Measurements from ENCODE around the gene LRRC31. TPM values are rescaled to one million over a fixed set of nuclear protein-coding genes. Genes with fewer than 3 reads are reported as not detected.

Gene LRRC31
- total and polyA plus RNA-seq, 2 of the 8 experiments (the other 6 are each of a cell fraction or from before 2014, with no cell fraction given), result not detected

DNA sequence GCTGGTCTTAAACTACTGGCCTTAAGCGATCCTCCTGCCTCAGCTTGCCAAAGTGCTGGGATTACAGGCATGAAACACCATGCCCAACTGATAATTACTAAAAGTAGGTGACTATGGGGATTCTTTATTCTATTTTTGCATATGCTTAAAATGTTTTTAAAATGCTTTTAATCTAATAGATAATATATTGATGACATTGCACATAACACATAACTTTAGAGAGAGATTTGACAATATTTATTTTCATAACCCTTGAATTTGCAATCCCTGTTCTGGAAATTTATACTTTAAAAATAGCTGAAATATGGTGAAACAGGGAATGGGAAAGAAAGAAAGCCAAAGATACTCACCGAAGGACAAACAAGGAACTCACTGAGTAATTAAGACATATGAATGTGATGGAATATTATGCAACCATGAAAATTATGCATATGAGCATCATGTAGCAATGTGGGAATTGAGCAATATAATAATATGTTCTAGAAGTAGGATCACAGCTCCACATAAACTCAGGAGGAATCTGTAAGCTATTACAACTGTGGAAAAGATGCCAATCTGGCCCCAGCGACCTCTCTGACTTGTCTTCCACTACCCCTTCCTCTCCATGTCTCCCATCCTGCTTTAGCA lies 2.0 kb downstream of the LRRC31 start:
- ChIA-PET POLR2A (ENCODE audit: partially characterized antibody) (no interaction called here), CTCF (ENCODE audit: partially characterized antibody) (interaction anchor here (0.8 to 6.1 kb wide), 2 partner anchors 99 to 139 kb away, joined by 3 to 37 read pairs; partner anchors contain the start of gene SEC62)
- Histone ChIP-seq H3K79me2 (ENCODE audit: control insufficient read depth in 1 of 2, insufficient read depth in 2 of 2, low read length in 2 of 2) (no peaks in the 10 kb centered on the region), H3K23ac (ENCODE audit: insufficient read length) (no peak overlapping the region), H3K27me3 (replicated peaks in 1 of 4; ENCODE audit: control insufficient read depth in 3 of 4, extremely low read depth in 1 of 4, insufficient read depth in 3 of 4, low read length in 3 of 4) (no peaks in the 10 kb centered on the region), H2AK5ac (ENCODE audit: low read depth, low read length) (0 out of 2 replicates have a peak overlapping the region, but pooled peaks have one; percentile 32), H4K5ac (ENCODE audit: insufficient read length, low read depth, low read length) (no peak overlapping the region), H2BK5ac (ENCODE audit: low read depth, low read length) (no peak overlapping the region), H2BK15ac (ENCODE audit: low read length) (no peak overlapping the region), H2AFZ (ENCODE audit: low read length) (no peak overlapping the region), H3K4me3 (ENCODE audit: extremely low read depth in 1 of 4, insufficient read depth in 2 of 4, low read depth in 3 of 4, low read length in 4 of 4) (no peak overlapping the region), H3K4ac (replicated peaks; ENCODE audit: insufficient read length, low read depth, low read length) (no peak overlapping the region), H2BK12ac (ENCODE audit: low read depth, low read length) (no peak overlapping the region), H2BK120ac (replicated peaks; ENCODE audit: low read depth, low read length) (no peak overlapping the region), H4K20me1 (replicated peaks in 1 of 2; ENCODE audit: control insufficient read depth in 1 of 2, insufficient read depth in 2 of 2, low read length in 2 of 2) (no peaks in the 10 kb centered on the region), H3K23me2 (ENCODE audit: low read depth, low read length) (no peaks in the 10 kb centered on the region; the same call in 1 of the 2 replicates), H3K36me3 (ENCODE audit: control insufficient read depth in 2 of 4, insufficient read depth in 4 of 4, low read length in 3 of 4) (no peaks in the 10 kb centered on the region), H3K14ac (ENCODE audit: insufficient read length) (no peak overlapping the region), H3K9ac (replicated peaks in 1 of 4; ENCODE audit: extremely low read depth in 1 of 4, low read depth in 3 of 4, low read length in 3 of 4) (no peak overlapping the region), H4K91ac (replicated peaks; ENCODE audit: insufficient read length, low read length) (no peak overlapping the region), H3K27ac (ENCODE audit: low read depth, low read length) (no peak overlapping the region), H4K8ac (ENCODE audit: extremely low read depth, insufficient read depth, low read length) (no peak overlapping the region), H2BK20ac (ENCODE audit: low read length) (no peak overlapping the region), H3K4me1 (replicated peaks in 1 of 4; ENCODE audit: control insufficient read depth in 3 of 4, insufficient read depth in 4 of 4, low read length in 3 of 4) (peaks cover 0 to 2% (median 0%) of the 10 kb centered on the region in 4 experiments; a peak in 1 of 7 replicates), H3K4me2 (ENCODE audit: insufficient read depth in 1 of 2, low read depth in 2 of 2, low read length in 2 of 2) (no peak overlapping the region), H3K18ac (ENCODE audit: extremely low read depth, low read length) (no peak overlapping the region), H3K56ac (replicated peaks; ENCODE audit: insufficient read length, low read depth, low read length) (no peak overlapping the region), H3K9me3 (ENCODE audit: insufficient read depth in 2 of 2, low read depth in 1 of 2, low read length in 1 of 2) (no peaks in the 10 kb centered on the region), H3K79me1 (ENCODE audit: low read depth, low read length) (no peaks in the 10 kb centered on the region)
- DNase-seq (ENCODE audit: low read depth in 1 of 2, low spot score in 2 of 2) (no peak), FAIRE-seq (no peak)
- WGBS, 2 experiments (ENCODE audit: extremely low coverage in 1 of 2, insufficient coverage in 1 of 2, insufficient read length in 1 of 2, insufficient replicate concordance in 2 of 2, low coverage in 1 of 2, low lambda C conversion rate in 2 of 2, missing lambda C conversion rate in 1 of 2), result 69% methylated on average over 3 of the region's 3 CpGs; no CpG with 5 or more reads in 1 of the 2 experiments
- no peak for TF ChIP-seq GTF2F1 (IDR thresholded peaks at IDR 0.05; ENCODE audit: borderline replicate concordance, low read depth, low read length)
